ENCODE data around the gene MYO5B. TPM values are rescaled to one million over a fixed set of nuclear protein-coding genes. Genes with fewer than 3 reads are reported as not detected.

MYO5B gene
- total and polyA plus RNA-seq, 10 of the 15 experiments (the other 5 are each of a cell fraction or from before 2014, with no cell fraction given) = 2.5 to 4.5 (median 3.3) TPM

DNA sequence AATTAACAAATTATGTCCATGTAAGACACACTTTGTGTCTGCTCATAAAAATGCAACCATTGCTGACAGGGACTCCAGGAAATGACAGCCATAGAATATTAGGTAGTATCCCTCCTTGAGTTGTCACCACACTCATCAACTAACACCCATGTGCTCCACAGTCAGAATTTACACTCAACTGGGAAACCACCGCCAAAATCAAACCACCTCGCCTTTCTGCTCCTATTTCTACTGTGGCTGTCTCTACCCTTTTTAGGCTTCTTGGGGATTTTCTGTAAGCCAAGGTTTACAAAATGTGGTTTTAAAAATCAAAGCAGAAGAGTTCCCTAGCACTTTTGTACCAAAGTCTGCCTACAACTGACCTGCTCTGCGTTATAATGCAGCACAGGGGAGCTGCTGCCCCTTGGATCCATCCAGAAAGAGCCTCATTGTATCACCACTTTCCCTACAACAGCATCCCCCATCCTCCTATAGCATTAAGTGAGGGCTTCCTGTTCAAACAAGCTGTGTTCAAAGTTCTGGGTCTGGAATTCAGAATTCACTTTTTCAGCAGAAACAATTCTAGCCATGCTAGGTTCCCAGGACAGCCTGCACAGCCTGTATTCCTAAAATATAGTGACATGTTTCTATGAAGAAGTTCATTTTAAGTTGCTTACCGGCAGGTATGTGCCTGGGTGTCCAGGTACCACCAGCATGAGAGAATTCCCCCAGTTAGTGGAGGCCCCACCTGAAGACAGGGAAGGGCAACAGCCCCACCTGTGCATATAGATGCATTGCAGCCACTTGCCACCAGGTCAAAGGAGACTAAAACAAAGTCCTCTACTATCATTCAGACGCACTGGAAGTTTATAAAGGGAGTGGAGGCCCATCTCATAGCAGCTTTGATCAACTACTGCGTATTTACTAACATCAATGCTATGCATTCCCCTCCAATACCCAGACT lies 104.3 kb downstream of the MYO5B start:
- ATAC-seq (peak; percentile 83), DNase-seq (ENCODE audit: low read depth, low spot score) (no peak), FAIRE-seq (no peak)
- Histone ChIP-seq H3K27me3 (replicated peaks in 1 of 2; ENCODE audit: control insufficient read depth in 2 of 2, insufficient read depth in 2 of 2, low read length in 1 of 2) (0 out of 4 replicates have a peak, but pooled peaks cover 0 to 2% of the 10 kb centered on the region in 2 experiments), H3K9me3 (replicated peaks; ENCODE audit: control insufficient read depth, insufficient read depth, low read length) (no peaks in the 10 kb centered on the region), H3K9ac (ENCODE audit: control insufficient read depth, insufficient read depth, low read length) (no peak overlapping the region), H3K79me2 (ENCODE audit: control insufficient read depth, insufficient read depth, low read length) (no peaks in the 10 kb centered on the region), H3K4me2 (ENCODE audit: control insufficient read depth, insufficient read depth) (no peak overlapping the region), H3K27ac (ENCODE audit: control insufficient read depth, insufficient read depth) (no peak overlapping the region), H4K20me1 (ENCODE audit: control insufficient read depth, insufficient read depth) (no peaks in the 10 kb centered on the region), H2AFZ (ENCODE audit: control insufficient read depth, low read depth, low read length) (no peak overlapping the region), H3K4me3 (no peak overlapping the region), H3K36me3 (ENCODE audit: control insufficient read depth in 2 of 2, insufficient read depth in 2 of 2, low read length in 1 of 2) (no peaks in the 10 kb centered on the region), H3K4me1 (ENCODE audit: control insufficient read depth, insufficient read depth, low read length) (no peaks in the 10 kb centered on the region)
- ChIA-PET RAD21 (ENCODE audit: unreplicated experiment) (interaction anchor here (1.1 to 2.3 kb wide), 4 partner anchors 10 to 104 kb away, joined by 3 to 12 read pairs (median 6); no protein-coding TSS in a partner anchor), SMC1A (ENCODE audit: uncharacterized antibody, unreplicated experiment) (interaction anchor here (0.6 to 1.9 kb wide), 15 partner anchors 8 to 316 kb away, joined by 3 to 6 read pairs (median 4); no protein-coding TSS in a partner anchor), POLR2A (interaction anchor here (0.5 to 2.6 kb wide), 5 partner anchors 8 to 105 kb away, joined by 3 to 9 read pairs (median 4); no protein-coding TSS in a partner anchor), CTCF (interaction anchor here (0.6 to 2.6 kb wide), 5 partner anchors 8 to 114 kb away, joined by 3 to 10 read pairs (median 4); no protein-coding TSS in a partner anchor)
- no TSS peak for BruUV-seq (replicated peaks)
- in situ Hi-C loops (cut with MboI) = no loop called here
- WGBS (ENCODE audit: insufficient coverage, insufficient replicate concordance, low lambda C conversion rate, missing lambda C conversion rate) = 13% methylated on average over 6 of the region's 6 CpGs
- intact Hi-C loops (cut with micrococcal nuclease; ENCODE audit: unreplicated experiment) = no loop called here
- peak; percentile 82 for TF ChIP-seq RELA (IDR thresholded peaks at IDR 0.05; ENCODE audit: borderline replicate concordance, partially characterized antibody)
- no peak for TF ChIP-seq ZNF384 (IDR thresholded peaks at IDR 0.05; ENCODE audit: borderline replicate concordance, low read depth, low read length)
- TF ChIP-seq, protein P1, sequence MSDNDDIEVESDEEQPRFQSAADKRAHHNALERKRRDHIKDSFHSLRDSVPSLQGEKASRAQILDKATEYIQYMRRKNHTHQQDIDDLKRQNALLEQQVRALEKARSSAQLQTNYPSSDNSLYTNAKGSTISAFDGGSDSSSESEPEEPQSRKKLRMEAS (IDR thresholded peaks at IDR 0.05; ENCODE audit: low read depth, low read length) = no peak
- TF ChIP-seq MYB (IDR thresholded peaks at IDR 0.05; ENCODE audit: borderline replicate concordance, low read depth, low read length) = no peak
- no peak for TF ChIP-seq SREBF2 (IDR thresholded peaks at IDR 0.05; ENCODE audit: low read length)
- no peak for TF ChIP-seq CBFB (IDR thresholded peaks at IDR 0.05; ENCODE audit: low read depth)
- TF ChIP-seq RELB (IDR thresholded peaks at IDR 0.05; ENCODE audit: low read depth) = peak; percentile 79
- TF ChIP-seq HDAC6 (IDR thresholded peaks at IDR 0.05; ENCODE audit: unreplicated experiment) = no peak
- TF ChIP-seq IRF4 (IDR thresholded peaks at IDR 0.05; ENCODE audit: low read depth, low read length) = no peak
- TF ChIP-seq IKZF2 (IDR thresholded peaks at IDR 0.05) = peak; percentile 37 to 64; a peak in 2 of 4 replicates
- TF ChIP-seq MYC (IDR thresholded peaks at IDR 0.05; ENCODE audit: insufficient read depth, insufficient read length, insufficient replicate concordance, low read length, severe bottlenecking) = no peak
- TF ChIP-seq E4F1 (IDR thresholded peaks at IDR 0.05; ENCODE audit: borderline replicate concordance, partially characterized antibody) = no peak
- no peak for TF ChIP-seq WRNIP1 (IDR thresholded peaks at IDR 0.05; ENCODE audit: borderline replicate concordance, low read depth, low read length)
- TF ChIP-seq PML (IDR thresholded peaks at IDR 0.05; ENCODE audit: low read length) = no peak
- TF ChIP-seq HSF1 (IDR thresholded peaks at IDR 0.05; ENCODE audit: low read depth, low read length) = no peak
- no peak for TF ChIP-seq KAT2A (conservative IDR thresholded peaks at IDR 0.05; ENCODE audit: control insufficient read depth, low read depth, low read length)
- no peak for TF ChIP-seq ZZZ3 (IDR thresholded peaks at IDR 0.05; ENCODE audit: control insufficient read depth, insufficient read length, low read depth)
